ENCODE data around the gene GALNT17.

GRCh38 chr7:71521506-71521905, 389.6 kb downstream of the GALNT17 start:
- TF ChIP-seq, protein P1, sequence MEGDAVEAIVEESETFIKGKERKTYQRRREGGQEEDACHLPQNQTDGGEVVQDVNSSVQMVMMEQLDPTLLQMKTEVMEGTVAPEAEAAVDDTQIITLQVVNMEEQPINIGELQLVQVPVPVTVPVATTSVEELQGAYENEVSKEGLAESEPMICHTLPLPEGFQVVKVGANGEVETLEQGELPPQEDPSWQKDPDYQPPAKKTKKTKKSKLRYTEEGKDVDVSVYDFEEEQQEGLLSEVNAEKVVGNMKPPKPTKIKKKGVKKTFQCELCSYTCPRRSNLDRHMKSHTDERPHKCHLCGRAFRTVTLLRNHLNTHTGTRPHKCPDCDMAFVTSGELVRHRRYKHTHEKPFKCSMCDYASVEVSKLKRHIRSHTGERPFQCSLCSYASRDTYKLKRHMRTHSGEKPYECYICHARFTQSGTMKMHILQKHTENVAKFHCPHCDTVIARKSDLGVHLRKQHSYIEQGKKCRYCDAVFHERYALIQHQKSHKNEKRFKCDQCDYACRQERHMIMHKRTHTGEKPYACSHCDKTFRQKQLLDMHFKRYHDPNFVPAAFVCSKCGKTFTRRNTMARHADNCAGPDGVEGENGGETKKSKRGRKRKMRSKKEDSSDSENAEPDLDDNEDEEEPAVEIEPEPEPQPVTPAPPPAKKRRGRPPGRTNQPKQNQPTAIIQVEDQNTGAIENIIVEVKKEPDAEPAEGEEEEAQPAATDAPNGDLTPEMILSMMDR (IDR thresholded peaks at IDR 0.05) = no peak
- TF ChIP-seq POLR2AphosphoS5 (IDR thresholded peaks at IDR 0.05) (no peak), POLR2A (IDR thresholded peaks at IDR 0.05) (no peak)

Measured in prostate gland (tissue), 2 donors.